Glutamatergic neuron (in vitro differentiated cells): ENCODE measurements around the gene ADARB2. TPM values are rescaled to one million over a fixed set of nuclear protein-coding genes. Genes with fewer than 3 reads are reported as not detected.
"Not testable (repeated sequence)": the region's sequence is repeated elsewhere in the genome, so short reads cannot be mapped to it uniquely, and the experiment has no call there.

Source experiments
- DNase-seq: peaks from one replicate; pipeline ENCODE4 v3.0.0; 2022
- H3K27ac Mint-ChIP-seq: one replicate; pipeline ENCODE4 v1.8.0; 2020; ENCODE audit warnings: mild to moderate bottlenecking, mixed read lengths, inconsistent platforms; ENCODE audit not compliant: unreplicated experiment
- H3K27me3 Mint-ChIP-seq: one replicate; pipeline ENCODE4 v1.8.0; 2020; ENCODE audit warnings: mild to moderate bottlenecking, moderate library complexity, mixed read lengths, inconsistent platforms; ENCODE audit not compliant: unreplicated experiment
- H3K36me3 Mint-ChIP-seq: one replicate; pipeline ENCODE4 v1.8.0; 2020; ENCODE audit warnings: mild to moderate bottlenecking, mixed read lengths, inconsistent platforms; ENCODE audit not compliant: unreplicated experiment
- H3K4me1 Mint-ChIP-seq: one replicate; pipeline ENCODE4 v1.8.0; 2020; ENCODE audit warnings: mild to moderate bottlenecking, low read depth, mixed read lengths, inconsistent platforms; ENCODE audit not compliant: unreplicated experiment
- H3K4me3 Mint-ChIP-seq: one replicate; pipeline ENCODE4 v1.8.0; 2020; ENCODE audit warnings: mild to moderate bottlenecking, mixed read lengths, inconsistent platforms; ENCODE audit not compliant: unreplicated experiment
- H3K9me3 Mint-ChIP-seq: one replicate; pipeline ENCODE4 v1.8.0; 2020; ENCODE audit warnings: mild to moderate bottlenecking, moderate library complexity, mixed read lengths, inconsistent platforms; ENCODE audit not compliant: unreplicated experiment
- total RNA-seq: library from RNA; stranded (reverse); fragmentation: NEBNext Ultra II Directional; extraction: Animal tissue kit (Norgen Biotek cat#: 25700); gene quantifications from one replicate; pipeline ENCODE4 v1.2.1, GENCODE V29; 2021; ENCODE audit not compliant: unreplicated experiment
- TF ChIP-seq, protein P1 (sequence below): fragments of 200-600 bp; sonication (generic); IDR thresholded peaks from one replicate; pipeline ENCODE4 v1.5.0; 2021; ENCODE audit not compliant: partially characterized antibody, unreplicated experiment

The ADARB2 gene
- total RNA-seq, 1 donor from 2014 or later: 20.6 TPM

DNA sequence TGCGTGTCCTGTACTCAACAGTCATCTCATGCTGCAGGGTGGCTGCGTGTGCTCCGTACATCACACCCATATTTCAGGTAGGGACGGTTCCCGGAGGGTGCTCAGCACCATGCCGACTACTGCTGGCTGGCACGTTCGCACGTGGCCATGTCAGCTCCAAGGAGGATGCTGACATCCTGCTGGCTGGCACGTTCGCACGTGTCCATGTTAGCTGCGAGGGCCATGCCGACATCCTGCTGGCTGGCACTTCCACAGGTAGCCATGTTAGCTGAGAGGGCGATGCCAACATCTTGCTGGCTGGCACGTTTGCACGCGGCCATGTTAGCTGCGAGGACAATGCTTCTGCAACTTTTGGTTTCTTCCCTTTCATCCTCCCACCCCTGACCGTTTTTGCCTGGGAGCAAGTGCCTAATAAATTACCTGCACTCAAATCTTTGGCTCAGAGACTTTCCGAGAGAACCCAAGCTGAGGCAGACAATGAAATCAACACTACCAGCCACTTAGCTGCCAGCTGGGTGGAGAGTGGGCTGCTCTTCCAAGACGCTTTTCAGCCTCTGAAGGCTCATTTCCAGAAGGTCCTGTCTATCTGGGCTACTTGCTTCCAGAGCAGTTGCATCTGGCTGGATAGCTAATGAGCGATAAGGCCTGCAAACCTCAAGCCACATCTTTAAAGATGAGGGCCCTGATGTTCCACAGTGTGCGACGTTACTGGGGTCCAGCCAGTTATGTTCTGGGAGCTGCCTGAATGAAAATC, 576.6 kb downstream of the ADARB2 start:
- peaks cover 5% of the 10 kb centered on the region for H3K27me3 Mint-ChIP-seq
- no peaks in the 10 kb centered on the region for H3K4me1 Mint-ChIP-seq
- peaks cover 3% of the 10 kb centered on the region for H3K9me3 Mint-ChIP-seq
- no peak overlapping the region for H3K27ac Mint-ChIP-seq
- DNase-seq: no peak
- TF ChIP-seq, protein P1, sequence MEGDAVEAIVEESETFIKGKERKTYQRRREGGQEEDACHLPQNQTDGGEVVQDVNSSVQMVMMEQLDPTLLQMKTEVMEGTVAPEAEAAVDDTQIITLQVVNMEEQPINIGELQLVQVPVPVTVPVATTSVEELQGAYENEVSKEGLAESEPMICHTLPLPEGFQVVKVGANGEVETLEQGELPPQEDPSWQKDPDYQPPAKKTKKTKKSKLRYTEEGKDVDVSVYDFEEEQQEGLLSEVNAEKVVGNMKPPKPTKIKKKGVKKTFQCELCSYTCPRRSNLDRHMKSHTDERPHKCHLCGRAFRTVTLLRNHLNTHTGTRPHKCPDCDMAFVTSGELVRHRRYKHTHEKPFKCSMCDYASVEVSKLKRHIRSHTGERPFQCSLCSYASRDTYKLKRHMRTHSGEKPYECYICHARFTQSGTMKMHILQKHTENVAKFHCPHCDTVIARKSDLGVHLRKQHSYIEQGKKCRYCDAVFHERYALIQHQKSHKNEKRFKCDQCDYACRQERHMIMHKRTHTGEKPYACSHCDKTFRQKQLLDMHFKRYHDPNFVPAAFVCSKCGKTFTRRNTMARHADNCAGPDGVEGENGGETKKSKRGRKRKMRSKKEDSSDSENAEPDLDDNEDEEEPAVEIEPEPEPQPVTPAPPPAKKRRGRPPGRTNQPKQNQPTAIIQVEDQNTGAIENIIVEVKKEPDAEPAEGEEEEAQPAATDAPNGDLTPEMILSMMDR: no peak
- H3K36me3 Mint-ChIP-seq: peaks cover 3% of the 10 kb centered on the region
- no peak overlapping the region for H3K4me3 Mint-ChIP-seq

GRCh38 chr10:1159131-1160061, 577.9 kb downstream of the ADARB2 start:
- no peak overlapping the region for H3K4me3 Mint-ChIP-seq
- H3K27ac Mint-ChIP-seq: no peak overlapping the region
- DNase-seq: no peak
- TF ChIP-seq, protein P1: no peak
- peaks cover 3% of the 10 kb centered on the region for H3K4me1 Mint-ChIP-seq
- peaks cover 4% of the 10 kb centered on the region for H3K9me3 Mint-ChIP-seq
- no peaks in the 10 kb centered on the region for H3K36me3 Mint-ChIP-seq
- peaks cover 3% of the 10 kb centered on the region for H3K27me3 Mint-ChIP-seq

DNA sequence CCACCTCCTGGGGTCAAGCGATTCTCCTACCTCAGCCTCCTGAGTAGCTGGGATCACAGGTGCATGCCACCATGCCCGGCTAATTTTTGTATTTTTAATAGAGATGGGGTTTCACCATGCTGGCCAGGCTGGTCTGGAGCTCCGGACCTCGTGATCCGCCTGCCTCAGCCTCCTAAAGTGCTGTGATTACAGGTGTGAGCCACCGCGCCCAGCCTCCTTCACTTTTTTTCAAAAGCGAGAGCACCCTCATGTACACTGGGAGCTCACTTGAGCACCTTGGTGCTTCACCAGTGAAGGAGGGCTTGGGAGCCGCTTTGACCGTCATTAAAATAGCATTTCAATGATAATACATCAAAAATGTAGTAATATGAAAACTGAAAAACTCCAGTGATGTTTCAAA, 578.8 kb downstream of the ADARB2 start:
- not testable (repeated sequence) for H3K9me3 Mint-ChIP-seq, H3K36me3 Mint-ChIP-seq, H3K27ac Mint-ChIP-seq, DNase-seq, H3K27me3 Mint-ChIP-seq, H3K4me3 Mint-ChIP-seq, H3K4me1 Mint-ChIP-seq

GRCh38 chr10:1158066-1158465, 579.3 kb downstream of the ADARB2 start:
- no peak overlapping the region for H3K27ac Mint-ChIP-seq

DNA sequence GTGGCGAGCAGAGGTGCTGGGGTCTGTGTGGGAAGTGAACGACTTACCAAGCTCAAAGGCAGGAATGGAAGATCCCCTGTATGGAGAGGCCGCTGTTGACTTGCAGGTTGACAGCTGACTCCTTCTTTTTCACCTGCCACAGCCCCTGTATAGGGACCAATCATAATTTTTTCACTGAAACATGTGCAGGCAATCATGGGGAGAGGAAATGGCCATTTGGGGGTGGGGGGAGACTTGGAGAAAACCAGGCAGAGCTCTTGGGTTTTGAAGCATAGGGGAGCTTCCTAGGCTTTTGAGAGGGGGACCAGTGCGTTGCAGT, 579.8 kb downstream of the ADARB2 start:
- H3K9me3 Mint-ChIP-seq: peaks cover 4% of the 10 kb centered on the region
- H3K4me3 Mint-ChIP-seq: no peak overlapping the region
- peaks cover 5% of the 10 kb centered on the region for H3K4me1 Mint-ChIP-seq
- DNase-seq: no peak
- H3K27me3 Mint-ChIP-seq: peaks cover 3% of the 10 kb centered on the region
- TF ChIP-seq, protein P1: no peak
- H3K27ac Mint-ChIP-seq: no peak overlapping the region
- no peaks in the 10 kb centered on the region for H3K36me3 Mint-ChIP-seq

More at GRCh38 chr10:1158066-1158465, 579.3 kb downstream of the ADARB2 start:
- Mint-ChIP-seq H3K9me3 (peaks cover 4% of the 10 kb centered on the region), H3K4me1 (peaks cover 5% of the 10 kb centered on the region), H3K36me3 (no peaks in the 10 kb centered on the region), H3K27me3 (peaks cover 3% of the 10 kb centered on the region), H3K4me3 (no peak overlapping the region)
- TF ChIP-seq, protein P1: no peak
- DNase-seq: no peak
